Fibroblast of lung (primary cell): ENCODE results near the gene CLASP2.

ENCODE experiments used
- CTCF ChIP-seq, 2 donors: IDR thresholded peaks in 1 of 2; conservative IDR thresholded peaks in 1 of 2; 1 replicate in 1 of 2; 2 replicates in 1 of 2; pipeline ENCODE4 v1.5.1; 2011 to 2012; ENCODE audit warnings: low read length in 2 of 2, control low read depth in 1 of 2, inconsistent platforms in 1 of 2, low read depth in 1 of 2, mild to moderate bottlenecking in 1 of 2
- EZH2 ChIP-seq: IDR thresholded peaks from 2 replicates; pipeline ENCODE4 v1.5.1; 2012; ENCODE audit warnings: low read length, control low read depth, mild to moderate bottlenecking; ENCODE audit errors: missing control alignments

GRCh38 chr3:33732394-33732793 lies 14.3 kb upstream of the CLASP2 start:
- peak; percentile 16 to 37 for TF ChIP-seq CTCF (conservative IDR thresholded peaks at IDR 0.05 in 1 of 2, IDR thresholded peaks at IDR 0.05 in 1 of 2; ENCODE audit: low read depth in 1 of 2, low read length in 2 of 2)
- no peak for TF ChIP-seq EZH2
